Peyer's patch (tissue), 4 donors: ENCODE results near the gene UNC5CL. TPM values are rescaled to one million over a fixed set of nuclear protein-coding genes. Genes with fewer than 3 reads are reported as not detected.
A peak's percentile ranks its signal among the peaks of the same experiment; 100 is the strongest.

Experiments used
- DNase-seq, 3 donors: peaks; one replicate each; pipeline ENCODE4 v3.0.0-alpha.2; 2017 to 2019
- H3K27ac ChIP-seq, 4 donors: fragments of 200-600 bp; sonication (generic); one replicate each; pipeline ENCODE4 v1.5.1; 2016 to 2019
- H3K27me3 ChIP-seq, 2 donors: fragments of 200-600 bp; sonication (generic); one replicate each; pipeline ENCODE4 v1.5.1; 2019
- H3K36me3 ChIP-seq, 3 donors: fragments of 200-600 bp; sonication (generic); one replicate each; pipeline ENCODE4 v1.5.1; 2016 to 2019
- H3K4me1 ChIP-seq, 4 donors: fragments of 200-600 bp; sonication (generic); one replicate each; pipeline ENCODE4 v1.5.1; 2016 to 2019
- H3K4me3 ChIP-seq, 4 donors: fragments of 200-600 bp; sonication (generic); 1 replicate in 3 of 4; 2 replicates in 1 of 4; pipeline ENCODE4 v1.5.1; 2016 to 2019; ENCODE audit warnings: mild to moderate bottlenecking in 1 of 4
- H3K9me3 ChIP-seq, 4 donors: fragments of 200-600 bp; sonication (generic); one replicate each; pipeline ENCODE4 v1.5.1; 2016 to 2019; ENCODE audit warnings: mild to moderate bottlenecking in 1 of 4
- CTCF ChIP-seq, 6 experiments: fragments of 450-650 bp in 4 of 6; fragments of 200-600 bp in 2 of 6; sonication (generic) in 1 of 6; IDR thresholded peaks; one replicate each; pipeline ENCODE4 v1.5.1; 2017 to 2019; ENCODE audit warnings: antibody characterized with exemption in 6 of 6, mild to moderate bottlenecking in 3 of 6, moderate library complexity in 1 of 6
- POLR2A ChIP-seq, 2 donors: fragments of 450-650 bp; IDR thresholded peaks; one replicate each; pipeline ENCODE4 v1.5.1; 2017; ENCODE audit warnings: antibody characterized with exemption in 2 of 2, mild to moderate bottlenecking in 2 of 2, moderate library complexity in 2 of 2
- total RNA-seq, 4 donors: library from RNA; depleted of rRNA; stranded (reverse); fragments of >200 nt; gene quantifications; one replicate each; pipeline ENCODE4 v1.1.0, GENCODE V29; 2016

Gene UNC5CL
- total RNA-seq, 4 donors from 2014 or later = 8.3 to 34.6 (median 28.4) TPM

- H3K4me1 ChIP-seq = peaks cover 0 to 12% (median 2%) of the 10 kb centered on the region in 4 donors
- H3K4me3 ChIP-seq = no peak overlapping the region
- H3K27ac ChIP-seq = no peak overlapping the region
- no peaks in the 10 kb centered on the region for H3K36me3 ChIP-seq
- H3K9me3 ChIP-seq = no peaks in the 10 kb centered on the region
- TF ChIP-seq POLR2A (IDR thresholded peaks at IDR 0.05) (no peak), CTCF (IDR thresholded peaks at IDR 0.05) (no peak)
- no peak for DNase-seq
- no peaks in the 10 kb centered on the region for H3K27me3 ChIP-seq
Observed at GRCh38 chr6:41043151-41043550, 4.1 kb upstream of the UNC5CL start.

DNA sequence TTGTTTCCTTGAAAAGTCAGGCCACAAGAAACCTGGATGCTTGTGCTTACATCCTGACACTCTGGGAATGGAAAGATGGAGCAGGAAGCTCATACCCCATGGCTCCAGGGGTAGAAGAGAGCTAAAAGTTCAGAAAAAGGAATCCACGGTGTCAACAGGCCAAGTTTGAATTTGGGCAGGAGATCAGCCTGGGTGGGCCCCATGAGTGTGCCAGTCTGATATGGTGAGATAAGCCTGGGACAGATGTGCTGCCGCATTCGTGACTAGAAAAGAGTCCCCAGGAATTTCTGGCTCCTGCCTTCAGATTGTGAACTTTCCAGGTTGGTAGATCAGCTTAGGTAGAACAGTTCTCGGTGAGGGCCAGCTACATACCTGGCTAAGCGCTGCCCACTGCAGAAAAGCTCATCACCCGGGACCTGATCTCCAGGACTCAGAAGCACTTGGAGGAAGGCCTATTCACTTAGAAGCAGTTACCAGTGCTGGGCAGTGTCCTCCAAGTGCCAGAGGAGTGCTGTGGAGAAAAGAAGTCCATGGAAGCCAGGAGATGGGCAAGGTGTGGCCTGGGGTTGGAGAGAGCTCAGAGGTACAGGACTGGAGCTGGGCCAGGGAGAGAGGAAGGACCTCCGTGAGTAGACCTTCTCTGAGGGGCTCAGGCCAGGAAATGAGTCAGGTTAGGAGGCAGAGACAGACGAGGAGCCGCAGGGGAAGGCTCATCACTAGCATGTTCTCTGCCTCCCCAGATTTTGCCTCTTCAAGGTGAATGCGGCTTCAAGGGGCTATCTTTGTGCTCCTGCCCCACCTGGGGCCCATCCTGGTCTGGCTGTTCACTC is 3.4 kb upstream of the UNC5CL start, which contains the start of gene TSPO2:
TSS of gene TSPO2 (plus strand) at position 242 of the 830 bp plus-strand sequence. CDS start at position 761, 519 bp downstream.
- Histone ChIP-seq H3K27ac (peak within 1 kb of the TSS in 2 of 4 donors; percentile 69 to 88), H3K4me1 (peaks cover 0 to 19% (median 2%) of the 10 kb centered on the region in 4 donors), H3K4me3 (no peak within 1 kb of the TSS), H3K27me3 (no peaks in the 10 kb centered on the region), H3K36me3 (no peaks in the 10 kb centered on the region), H3K9me3 (no peaks in the 10 kb centered on the region)
- TF ChIP-seq CTCF (IDR thresholded peaks at IDR 0.05) = no peak
- TF ChIP-seq POLR2A (IDR thresholded peaks at IDR 0.05) = no peak
- DNase-seq = no peak

- no peak overlapping the region for H3K4me3 ChIP-seq
- H3K27ac ChIP-seq = peak overlapping the region in 3 of 4 donors; percentile 69 to 88 (median 79)
- no peaks in the 10 kb centered on the region for H3K27me3 ChIP-seq
- TF ChIP-seq CTCF (IDR thresholded peaks at IDR 0.05) (no peak), POLR2A (IDR thresholded peaks at IDR 0.05) (peak in 1 of 2 donors; percentile 2)
- peaks cover 0 to 30% (median 2%) of the 10 kb centered on the region in 4 donors for H3K4me1 ChIP-seq
- no peaks in the 10 kb centered on the region for H3K36me3 ChIP-seq
- DNase-seq = no peak
- H3K9me3 ChIP-seq = no peaks in the 10 kb centered on the region
Observed at GRCh38 chr6:41040940-41041536, 2.0 kb upstream of the UNC5CL start.

DNA sequence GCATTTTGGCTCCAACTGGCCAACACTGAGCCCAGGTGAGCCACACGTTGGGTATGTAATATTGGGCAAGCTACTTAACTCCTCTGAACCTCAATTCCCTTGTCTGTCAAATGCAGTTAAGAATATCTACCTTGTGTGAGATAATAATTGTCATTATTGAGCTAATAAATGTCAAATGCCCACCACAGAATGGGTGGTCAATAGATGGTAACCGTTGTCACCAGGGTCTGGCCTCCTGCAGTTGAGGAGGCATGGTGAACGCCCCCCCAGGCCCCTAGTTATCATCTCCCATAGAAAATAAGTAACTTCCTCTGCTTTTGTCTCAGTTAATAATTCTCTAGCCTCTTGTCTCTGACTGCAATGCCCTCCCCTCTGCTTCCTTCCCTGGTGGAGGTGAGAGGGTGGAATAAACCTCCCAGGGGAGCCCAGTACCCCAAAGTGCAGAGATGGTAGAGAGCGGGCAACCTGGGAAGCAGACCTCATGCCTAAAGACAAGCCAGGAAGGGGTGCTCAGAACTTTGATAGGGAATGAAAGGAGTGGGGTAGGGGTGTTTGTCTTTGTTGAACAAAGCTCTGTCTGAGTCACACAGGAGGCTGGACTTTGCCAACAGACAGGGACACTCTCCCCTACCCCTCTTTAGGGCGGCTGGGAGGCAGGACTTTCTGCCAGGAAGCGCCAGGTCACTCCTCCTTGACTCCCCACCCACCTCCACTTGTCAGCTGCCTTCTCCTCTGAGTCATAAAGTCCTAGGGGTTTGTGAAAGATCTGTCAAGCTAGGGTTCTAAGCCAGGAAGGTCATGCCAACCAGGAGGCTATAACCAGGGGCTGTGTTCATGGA is 1.3 kb upstream of the UNC5CL start:
- peak overlapping the region in 3 of 4 donors; percentile 69 to 88 (median 79) for H3K27ac ChIP-seq
- no peaks in the 10 kb centered on the region for H3K36me3 ChIP-seq
- no peaks in the 10 kb centered on the region for H3K27me3 ChIP-seq
- DNase-seq = peak in 2 of 3 donors; percentile 82 to 87
- no peaks in the 10 kb centered on the region for H3K9me3 ChIP-seq
- TF ChIP-seq POLR2A (IDR thresholded peaks at IDR 0.05) (no peak), CTCF (IDR thresholded peaks at IDR 0.05) (no peak)
- peak overlapping the region in 2 of 4 donors; percentile 18 to 22 for H3K4me3 ChIP-seq
- H3K4me1 ChIP-seq = peaks cover 0 to 30% (median 2%) of the 10 kb centered on the region in 4 donors

GRCh38 chr6:41038205-41038604 is 816 bp downstream of the UNC5CL start:
- Histone ChIP-seq H3K36me3 (peaks cover 0 to 5% (median 0%) of the 10 kb centered on the region in 3 donors), H3K4me3 (peak overlapping the region in 3 of 4 donors; percentile 0 to 53 (median 46)), H3K27me3 (no peaks in the 10 kb centered on the region), H3K4me1 (peaks cover 0 to 30% (median 2%) of the 10 kb centered on the region in 4 donors), H3K27ac (peak overlapping the region in 2 of 4 donors; percentile 79 to 88), H3K9me3 (no peaks in the 10 kb centered on the region)
- no peak for DNase-seq
- TF ChIP-seq POLR2A (IDR thresholded peaks at IDR 0.05) (no peak), CTCF (IDR thresholded peaks at IDR 0.05) (no peak)
